HG03139 (cell line): ENCODE results near the gene TSHB.
"Not testable (repeated sequence)": the region's sequence is repeated elsewhere in the genome, so short reads cannot be mapped to it uniquely, and the experiment has no call there.

Experiments used
- ATAC-seq: cut with Tn5 transposase; IDR thresholded peaks from one replicate; pipeline ENCODE4 v1.9.1; 2021; ENCODE audit not compliant: unreplicated experiment

TSHB gene

GRCh38 chr1:115029526-115029925, at the start of gene TSHB:
Gene TSHB (plus strand): TSS chr1:115029826. CDS start chr1:115033363, 3,537 bp downstream.
- ATAC-seq = no peak

DNA sequence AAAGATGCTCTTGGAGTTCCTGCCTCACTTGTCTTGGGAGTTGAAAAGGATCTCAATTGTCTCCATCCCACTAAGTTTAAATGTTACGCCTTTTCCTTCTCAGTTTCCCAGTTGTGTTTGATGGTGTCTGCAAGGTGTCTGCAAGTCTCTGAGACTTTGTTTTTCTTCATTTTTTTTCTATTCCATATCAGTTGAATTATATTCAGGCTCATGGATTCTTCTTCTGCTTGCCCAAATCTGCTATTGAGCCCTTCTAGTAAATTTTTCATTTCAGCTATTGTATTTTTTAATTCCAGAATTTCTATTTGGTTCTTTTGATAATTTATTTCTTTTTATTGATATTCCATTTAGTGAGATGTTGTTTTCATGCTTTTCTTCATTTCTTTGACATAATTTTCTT, 47.4 kb upstream of the TSHB start:
- no peak for ATAC-seq

DNA sequence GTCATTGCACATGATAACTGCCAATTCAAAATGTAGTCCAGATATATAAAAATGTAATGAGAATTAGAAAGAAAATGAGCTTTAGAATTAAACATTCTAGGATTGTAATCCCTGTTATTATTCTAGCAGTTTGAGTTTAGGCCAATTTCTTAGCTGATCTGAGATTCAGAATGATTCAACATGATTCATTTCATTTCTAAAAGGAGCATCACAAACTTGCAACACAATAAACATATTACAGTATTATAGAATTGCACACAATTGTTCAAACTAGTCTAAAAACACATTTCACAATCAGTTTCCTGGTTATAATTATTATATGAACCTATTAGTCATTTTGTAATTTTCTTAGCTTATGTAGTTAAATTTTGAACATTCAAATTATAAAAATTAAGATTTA, 43.3 kb upstream of the TSHB start:
- ATAC-seq = no peak

DNA sequence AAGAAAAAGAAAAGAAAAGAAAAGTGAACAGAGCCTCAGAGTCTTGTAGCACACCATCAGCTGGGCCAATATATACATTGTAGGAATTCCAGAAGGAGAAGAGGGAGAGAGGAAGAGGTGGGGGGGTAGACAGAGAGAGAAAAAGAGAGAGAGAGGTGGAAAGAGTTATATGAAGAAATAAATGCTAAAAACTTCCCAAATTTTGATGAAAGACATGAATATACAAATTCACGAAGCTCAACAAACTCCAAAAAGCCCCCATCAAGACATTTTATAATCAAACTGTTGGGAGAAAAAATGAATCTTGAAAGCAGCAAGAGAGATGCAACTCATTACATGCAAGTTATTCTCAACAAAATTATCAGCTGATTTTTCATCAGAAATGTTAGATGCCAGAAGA, 41.5 kb upstream of the TSHB start:
- no peak for ATAC-seq

DNA sequence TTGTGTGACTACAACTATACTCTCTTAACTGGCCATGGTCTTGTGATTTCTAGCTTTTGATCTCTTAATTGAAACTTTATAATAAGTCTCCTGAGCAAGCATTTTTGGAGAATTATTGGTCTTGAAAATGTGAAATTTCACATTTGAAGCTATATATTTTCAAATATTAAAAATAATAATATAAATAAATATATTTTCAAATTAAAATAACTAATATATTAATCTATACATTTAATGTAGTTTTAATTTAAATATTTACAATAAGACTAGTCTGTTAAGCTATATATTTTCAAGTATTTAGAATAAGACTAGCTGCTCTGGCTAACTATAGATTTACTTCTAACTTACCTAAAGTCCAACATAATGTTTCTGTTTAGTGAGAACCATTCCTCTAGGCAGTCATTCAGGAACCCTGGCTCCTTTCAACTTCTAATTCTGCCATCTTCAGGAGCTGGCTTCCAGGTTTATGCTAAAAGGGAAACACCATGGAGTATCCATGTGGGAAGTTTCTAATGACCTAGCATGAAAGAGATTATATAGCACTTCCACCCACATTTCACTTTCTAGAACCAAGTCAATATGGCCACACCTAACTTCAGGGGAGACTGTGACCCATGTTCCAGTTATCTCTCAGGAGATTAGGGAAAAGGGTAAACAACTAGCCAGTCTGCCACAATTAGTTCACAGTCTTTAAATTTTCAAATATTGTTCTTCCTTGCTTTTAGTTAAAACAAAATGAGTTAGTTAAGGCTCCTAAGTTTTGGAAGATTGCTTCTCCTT, 31.9 kb upstream of the TSHB start:
- ATAC-seq = no peak

- no peak for ATAC-seq
Measured at GRCh38 chr1:115006191-115006590, 23.4 kb upstream of the TSHB start.

- no peak for ATAC-seq
Measured at GRCh38 chr1:115012006-115012405, 17.6 kb upstream of the TSHB start.

DNA sequence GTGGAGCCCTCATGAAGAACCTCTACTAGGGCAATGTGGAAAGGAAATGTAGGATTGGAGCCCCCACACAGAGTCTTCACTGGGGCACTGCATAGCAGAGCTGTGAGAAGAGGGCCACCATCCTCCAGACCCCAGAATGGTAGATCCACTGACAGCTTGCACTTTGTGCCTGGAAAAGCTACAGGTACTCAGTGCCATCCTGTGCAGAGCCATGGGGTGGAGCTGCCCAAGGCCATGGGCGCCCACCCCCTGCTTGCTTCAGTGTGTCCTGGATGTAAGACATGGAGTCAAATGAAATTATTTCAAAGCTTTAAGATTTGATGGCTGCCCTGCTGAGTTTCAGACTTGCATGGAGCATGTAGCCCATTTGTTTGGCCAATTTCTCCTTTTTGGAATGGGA, 17.2 kb upstream of the TSHB start:
- ATAC-seq = no peak

DNA sequence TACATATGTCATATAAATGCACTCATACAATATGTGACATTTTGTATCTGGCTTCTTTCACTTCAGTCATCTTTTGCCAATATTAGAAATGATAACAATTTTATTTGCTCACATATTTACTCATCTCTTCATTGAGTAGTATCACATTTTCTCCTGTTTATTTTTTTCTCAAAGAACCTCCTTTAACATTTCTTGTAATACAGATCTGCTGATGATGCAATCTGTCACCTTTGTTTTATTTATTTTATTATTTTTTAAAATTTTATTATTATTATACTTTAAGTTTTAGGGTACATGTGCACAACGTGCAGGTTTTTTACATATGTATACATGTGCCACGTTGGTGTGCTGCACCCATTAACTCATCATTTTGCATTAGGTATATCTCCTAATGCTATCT, 15.8 kb upstream of the TSHB start:
- ATAC-seq = no peak

DNA sequence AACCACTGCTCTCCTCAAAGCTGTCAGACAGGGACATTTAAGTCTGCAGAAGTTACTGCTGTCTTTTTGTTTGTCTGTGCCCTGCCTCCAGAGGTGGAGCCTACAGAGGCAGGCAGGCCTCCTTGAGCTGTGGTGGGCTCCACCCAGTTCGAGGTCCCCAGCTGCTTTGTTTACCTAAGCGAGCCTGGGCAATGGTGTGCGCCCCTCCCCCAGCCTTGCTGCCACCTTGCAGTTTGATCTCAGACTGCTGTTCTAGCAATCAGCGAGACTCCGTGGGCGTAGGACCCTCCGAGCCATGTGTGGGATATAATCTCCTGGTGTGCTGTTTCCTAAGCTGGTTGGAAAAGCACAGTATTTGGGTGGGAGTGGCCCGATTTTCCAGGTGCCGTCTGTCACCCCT, 10.1 kb upstream of the TSHB start:
- ATAC-seq = not testable (repeated sequence)

DNA sequence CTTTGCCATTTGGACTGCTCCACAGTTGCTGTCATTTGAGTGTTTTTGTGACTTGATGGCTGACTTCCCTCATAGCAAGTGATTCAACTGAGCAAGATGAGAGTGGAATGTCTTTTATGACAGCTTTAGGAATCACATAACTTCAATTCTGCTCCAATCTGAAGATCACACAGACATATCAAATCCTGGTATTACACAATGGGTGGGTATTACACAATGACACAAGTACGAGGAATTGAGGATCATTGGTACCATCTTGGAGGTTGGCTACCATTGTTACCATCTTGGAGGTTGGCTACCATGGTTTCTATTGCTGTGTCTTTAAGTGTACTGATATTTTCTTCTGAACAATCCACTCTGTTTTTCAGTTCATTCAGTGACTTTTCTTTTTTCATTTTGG, 8.5 kb upstream of the TSHB start:
- ATAC-seq = no peak

GRCh38 chr1:115023593-115023992, 6.0 kb upstream of the TSHB start:
- no peak for ATAC-seq

DNA sequence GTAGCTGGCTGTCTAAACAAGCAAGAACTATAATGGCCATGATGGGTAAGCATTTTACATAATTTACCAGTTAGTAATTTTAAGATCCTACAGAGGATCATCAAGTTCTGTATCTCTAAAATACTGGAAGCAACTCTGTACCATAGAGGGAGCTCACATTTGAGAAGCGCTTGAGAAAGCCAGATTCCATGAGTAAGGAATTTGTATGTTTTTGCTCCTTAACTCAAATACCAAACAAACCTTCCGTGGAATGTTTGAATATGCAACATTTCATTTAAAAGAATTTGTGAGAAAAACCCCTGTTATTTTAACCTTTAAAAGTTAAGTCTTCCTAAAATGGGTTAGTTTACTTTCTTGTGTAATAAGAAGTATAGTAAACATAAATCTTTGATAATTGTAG, 2.0 kb downstream of the TSHB start:
- ATAC-seq = no peak

- no peak for ATAC-seq
Measured at GRCh38 chr1:115035652-115036051, 6.0 kb downstream of the TSHB start.

GRCh38 chr1:115036814-115037507, 7.3 kb downstream of the TSHB start:
- no peak for ATAC-seq

DNA sequence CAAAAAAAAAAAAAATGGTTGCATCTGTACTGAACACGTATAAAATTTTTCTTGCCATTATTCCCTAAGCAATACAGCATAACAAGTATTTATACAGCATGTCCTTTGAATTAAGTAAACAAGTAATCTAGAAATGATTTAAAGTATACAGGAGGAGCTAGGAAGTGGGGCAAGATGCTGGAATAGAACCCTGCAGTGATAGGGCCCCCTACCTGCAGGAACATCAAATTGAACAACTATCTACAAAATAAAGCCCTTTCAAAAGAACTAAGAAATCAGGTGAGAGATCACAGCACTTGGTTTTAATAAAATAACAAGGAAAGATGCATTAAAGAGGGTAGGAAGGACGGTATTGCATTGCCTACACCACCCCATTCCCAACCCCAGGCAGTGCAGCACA, 10.9 kb downstream of the TSHB start:
- ATAC-seq = no peak

DNA sequence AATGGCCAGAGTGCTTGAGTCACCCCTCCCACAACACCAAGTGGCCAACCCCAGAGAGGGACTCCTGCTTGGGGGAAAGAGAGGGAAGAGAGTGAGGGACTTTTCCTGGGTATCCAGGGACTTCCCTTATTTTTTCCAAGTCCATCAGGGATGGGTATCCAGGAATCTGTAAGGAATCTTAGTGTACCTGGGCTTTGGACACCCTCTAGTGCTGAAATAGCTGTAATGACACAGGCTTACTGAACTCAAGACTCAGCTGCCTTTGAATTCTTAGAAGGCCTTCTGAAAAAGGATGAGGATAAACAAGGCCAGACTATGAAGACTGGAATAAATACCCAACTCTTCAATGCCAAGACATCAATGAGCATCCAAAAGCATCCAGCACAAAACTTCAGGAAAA, 12.0 kb downstream of the TSHB start:
- no peak for ATAC-seq

DNA sequence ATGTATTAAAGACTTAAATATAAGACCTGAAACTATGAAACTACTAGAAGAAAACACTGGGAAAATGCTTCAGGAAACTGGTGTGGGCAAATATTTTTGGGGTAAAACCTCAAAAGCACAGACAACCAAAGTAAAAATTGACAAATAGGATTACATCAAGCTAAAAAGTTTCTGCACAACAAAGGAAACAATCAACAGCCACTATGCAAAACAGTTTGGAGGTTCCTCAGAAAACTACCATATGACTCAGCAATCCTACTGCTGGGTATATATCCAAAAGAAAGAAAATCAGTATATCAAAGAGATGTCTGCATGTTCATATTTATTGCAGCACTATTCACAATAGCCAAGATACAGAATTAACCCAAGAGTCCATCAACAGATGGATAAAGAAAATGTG, 17.1 kb downstream of the TSHB start:
- ATAC-seq = no peak

- no peak for ATAC-seq
Measured at GRCh38 chr1:115051850-115052249, 22.2 kb downstream of the TSHB start.

- peak; percentile 82 for ATAC-seq
Measured at GRCh38 chr1:115052454-115053083, 22.9 kb downstream of the TSHB start.

DNA sequence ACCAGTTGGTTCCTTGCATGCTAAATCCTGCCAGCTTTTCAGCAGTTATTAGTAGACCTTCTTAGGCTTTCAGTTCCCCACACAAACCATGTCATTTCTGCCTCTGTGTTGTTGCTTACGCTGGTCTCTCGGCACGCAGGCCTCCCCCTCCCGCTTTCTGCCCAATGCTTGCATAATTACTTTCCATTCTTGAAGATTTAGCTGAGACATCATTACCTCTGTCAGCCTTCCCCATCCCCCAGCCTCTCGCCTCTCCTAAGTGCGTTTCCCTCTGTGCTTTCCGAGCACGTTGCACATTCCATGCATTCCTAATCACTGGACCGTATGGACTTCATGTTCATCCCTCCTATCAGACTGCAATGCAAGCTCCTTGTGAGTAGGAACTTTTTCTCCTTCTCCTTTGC, 26.8 kb downstream of the TSHB start:
- ATAC-seq = no peak

DNA sequence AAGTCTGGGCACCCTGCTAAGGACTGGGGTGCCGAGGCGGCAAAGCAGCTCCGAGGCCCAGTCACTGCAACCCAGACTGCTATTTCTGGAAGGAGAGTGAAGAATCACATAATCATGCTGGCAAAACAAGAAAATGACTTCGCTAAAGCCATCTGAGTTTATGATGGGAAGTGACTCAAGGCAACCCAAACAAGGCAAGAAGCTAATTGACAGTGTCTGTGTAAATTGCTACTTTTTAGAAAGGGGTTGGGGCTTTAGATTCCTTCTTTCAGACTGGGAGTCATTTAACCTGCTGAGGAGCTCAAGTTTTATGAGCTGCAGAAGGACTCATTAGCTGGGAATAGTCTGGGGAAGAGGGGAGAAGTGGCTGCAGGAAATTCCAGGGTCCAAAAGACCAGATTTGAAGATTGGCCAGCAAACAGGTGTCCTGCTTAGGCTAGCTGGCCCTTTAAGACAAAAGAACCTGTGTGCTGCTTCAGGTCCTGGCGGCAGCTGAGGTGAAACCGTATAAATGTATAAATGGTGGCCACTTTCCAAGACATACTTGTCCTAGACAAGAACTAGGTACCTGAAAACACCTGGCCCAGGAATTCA, 28.1 kb downstream of the TSHB start:
- ATAC-seq = no peak
